Activated naive CD4-positive, alpha-beta T cell treated with anti-CD3 and anti-CD28 coated beads, Interleukin-2, amount 50 U/mL, for 72 hours (primary cell): ENCODE measurements around the gene B4GAT1. TPM values are rescaled to one million over a fixed set of nuclear protein-coding genes. Genes with fewer than 3 reads are reported as not detected.
A peak's percentile ranks its signal among the peaks of the same experiment; 100 is the strongest.
"Not testable (repeated sequence)": the region's sequence is repeated elsewhere in the genome, so short reads cannot be mapped to it uniquely, and the experiment has no call there.

ENCODE experiments used
- ATAC-seq, 2 donors: fragments of 150-1000 bp; cut with Tn5 transposase; 2 replicates each; pipeline ENCODE4 v1.10.0; 2021; ENCODE audit warnings: mild to moderate bottlenecking in 2 of 2, moderate library complexity in 2 of 2
- DNase-seq, 2 donors: peaks; one replicate each; pipeline ENCODE4 v3.0.0; 2021 to 2022; ENCODE audit warnings: low spot score in 2 of 2
- H3K27ac Mint-ChIP-seq, 2 donors: one replicate each; pipeline ENCODE4 v1.8.0; 2022; ENCODE audit warnings: mild to moderate bottlenecking in 2 of 2, mixed read lengths in 2 of 2
- H3K36me3 Mint-ChIP-seq, 2 donors: one replicate each; pipeline ENCODE4 v1.8.0; 2022; ENCODE audit warnings: mixed read lengths in 2 of 2
- H3K9me3 Mint-ChIP-seq, 2 donors: one replicate each; pipeline ENCODE4 v1.8.0; 2022; ENCODE audit warnings: mixed read lengths in 2 of 2
- total RNA-seq, 2 donors: library from RNA; stranded (reverse); gene quantifications; one replicate each; pipeline ENCODE4 v1.2.3, GENCODE V29; 2022

The B4GAT1 gene
- total RNA-seq, 2 donors from 2014 or later = 6.5 to 8.9 TPM

GRCh38 chr11:66332371-66333219, 14.8 kb downstream of the B4GAT1 start:
- Mint-ChIP-seq H3K9me3 (no peaks in the 10 kb centered on the region), H3K27ac (no peak overlapping the region), H3K36me3 (no peaks in the 10 kb centered on the region)
- no peak for DNase-seq
- no peak for ATAC-seq

GRCh38 chr11:66331542-66332370, 15.7 kb downstream of the B4GAT1 start:
- H3K9me3 Mint-ChIP-seq = no peaks in the 10 kb centered on the region
- H3K27ac Mint-ChIP-seq = no peak overlapping the region
- no peaks in the 10 kb centered on the region for H3K36me3 Mint-ChIP-seq
- ATAC-seq (no peak), DNase-seq (no peak)

GRCh38 chr11:66330931-66331330, 16.5 kb downstream of the B4GAT1 start:
- no peak for ATAC-seq
- Mint-ChIP-seq H3K9me3 (no peaks in the 10 kb centered on the region), H3K27ac (no peak overlapping the region)

GRCh38 chr11:66329165-66329673, 18.2 kb downstream of the B4GAT1 start:
- Mint-ChIP-seq H3K36me3 (no peaks in the 10 kb centered on the region), H3K9me3 (no peaks in the 10 kb centered on the region), H3K27ac (peak overlapping the region in 1 of 2 donors; percentile 50)
- DNase-seq (no peak), ATAC-seq (no peak)

More at GRCh38 chr11:66330931-66331330, 16.5 kb downstream of the B4GAT1 start:
- H3K36me3 Mint-ChIP-seq = no peaks in the 10 kb centered on the region
- no peak for DNase-seq

- DNase-seq (peak; percentile 85 to 89), ATAC-seq (peak; percentile 87 to 89)
- Mint-ChIP-seq H3K36me3 (no peaks in the 10 kb centered on the region), H3K9me3 (no peaks in the 10 kb centered on the region), H3K27ac (peak overlapping the region in 1 of 2 donors; percentile 50)
These were observed 18.9 kb downstream of the B4GAT1 start for GRCh38 chr11:66328302-66329144.

- no peaks in the 10 kb centered on the region for H3K9me3 Mint-ChIP-seq
- H3K36me3 Mint-ChIP-seq = no peaks in the 10 kb centered on the region
- ATAC-seq (peak; percentile 32 to 51), DNase-seq (no peak)
- peak overlapping the region in 1 of 2 donors; percentile 50 for H3K27ac Mint-ChIP-seq
These were observed 19.5 kb downstream of the B4GAT1 start for GRCh38 chr11:66328031-66328301.

- ATAC-seq (no peak), DNase-seq (no peak)
- no peaks in the 10 kb centered on the region for H3K36me3 Mint-ChIP-seq
These were observed 20.0 kb downstream of the B4GAT1 start for GRCh38 chr11:66327171-66328030.

GRCh38 chr11:66326261-66327111, 20.9 kb downstream of the B4GAT1 start:
- peak; percentile 18 to 21 for ATAC-seq
- peak overlapping the region in 1 of 2 donors; percentile 50 for H3K27ac Mint-ChIP-seq
- no peaks in the 10 kb centered on the region for H3K9me3 Mint-ChIP-seq
- H3K36me3 Mint-ChIP-seq = no peaks in the 10 kb centered on the region
- peak in 1 of 2 donors; percentile 32 for DNase-seq

More at GRCh38 chr11:66327171-66328030, 20.0 kb downstream of the B4GAT1 start:
- Mint-ChIP-seq H3K27ac (peak overlapping the region; percentile 0 to 50), H3K9me3 (no peaks in the 10 kb centered on the region)

- DNase-seq (no peak), ATAC-seq (no peak)
- H3K27ac Mint-ChIP-seq = peak overlapping the region in 1 of 2 donors; percentile 50
- H3K9me3 Mint-ChIP-seq = no peaks in the 10 kb centered on the region
- H3K36me3 Mint-ChIP-seq = peaks cover 0 to under 1% of the 10 kb centered on the region in 2 donors
These were observed 22.2 kb downstream of the B4GAT1 start for GRCh38 chr11:66325263-66325671.

- Mint-ChIP-seq H3K36me3 (peaks cover 0 to 7% of the 10 kb centered on the region in 2 donors), H3K9me3 (no peaks in the 10 kb centered on the region), H3K27ac (peak overlapping the region in 1 of 2 donors; percentile 29)
- no peak for ATAC-seq
- DNase-seq = no peak
These were observed 22.8 kb downstream of the B4GAT1 start for GRCh38 chr11:66324664-66325063.

GRCh38 chr11:66323684-66324083, 23.7 kb downstream of the B4GAT1 start:
- ATAC-seq = no peak
- Mint-ChIP-seq H3K9me3 (peaks cover 0 to 9% of the 10 kb centered on the region in 2 donors), H3K27ac (no peak overlapping the region), H3K36me3 (peaks cover 0 to 16% of the 10 kb centered on the region in 2 donors)
- DNase-seq = no peak

- H3K36me3 Mint-ChIP-seq = peaks cover 0 to 19% of the 10 kb centered on the region in 2 donors
- ATAC-seq = no peak
- DNase-seq = no peak
- no peak overlapping the region for H3K27ac Mint-ChIP-seq
- peaks cover 0 to 10% of the 10 kb centered on the region in 2 donors for H3K9me3 Mint-ChIP-seq
These were observed 24.5 kb downstream of the B4GAT1 start for GRCh38 chr11:66322732-66323427.

- Mint-ChIP-seq H3K36me3 (peaks cover 0 to 19% of the 10 kb centered on the region in 2 donors), H3K9me3 (peaks cover 0 to 10% of the 10 kb centered on the region in 2 donors), H3K27ac (no peak overlapping the region)
- ATAC-seq (no peak), DNase-seq (no peak)
These were observed 25.8 kb downstream of the B4GAT1 start for GRCh38 chr11:66321606-66322005.

- H3K9me3 Mint-ChIP-seq = peaks cover 0 to 10% of the 10 kb centered on the region in 2 donors
- ATAC-seq, DNase-seq, H3K27ac Mint-ChIP-seq: not testable (repeated sequence)
- H3K36me3 Mint-ChIP-seq = peaks cover 0 to 19% of the 10 kb centered on the region in 2 donors
These were observed 26.7 kb downstream of the B4GAT1 start for GRCh38 chr11:66320748-66321147.
